Prostate gland (tissue), 2 donors: ENCODE data around the gene CYP2A7. TPM values are rescaled to one million over a fixed set of nuclear protein-coding genes. Genes with fewer than 3 reads are reported as not detected.
"Not testable (repeated sequence)": the region's sequence is repeated elsewhere in the genome, so short reads cannot be mapped to it uniquely, and the experiment has no call there.

Experiments
- DNase-seq: peaks from one replicate; pipeline ENCODE4 v3.0.0-alpha.2; 2019; ENCODE audit warnings: low spot score
- H3K27ac ChIP-seq, 2 donors: fragments of 200-600 bp; sonication (generic); 2 replicates each; pipeline ENCODE4 v1.5.1; 2017 to 2019
- H3K27me3 ChIP-seq: fragments of 200-600 bp; sonication (generic); replicated peaks from 2 replicates; pipeline ENCODE4 v1.5.1; 2019; ENCODE audit not compliant: insufficient read depth
- H3K36me3 ChIP-seq, 2 donors: fragments of 200-600 bp; sonication (generic); 1 replicate in 1 of 2; 2 replicates in 1 of 2; pipeline versions ENCODE4 v1.5.1 to v1.8.1; 2017 to 2019
- H3K4me1 ChIP-seq: fragments of 200-600 bp; sonication (generic); replicated peaks from 2 replicates; pipeline ENCODE4 v1.5.1; 2019
- H3K4me3 ChIP-seq, 2 donors: fragments of 200-600 bp; sonication (generic); 2 replicates each; pipeline ENCODE4 v1.5.1; 2017 to 2019
- H3K9me3 ChIP-seq: fragments of 200-600 bp; sonication (generic); 2 replicates; pipeline ENCODE4 v1.5.1; 2017
- POLR2A ChIP-seq: fragments of 450-650 bp; IDR thresholded peaks from one replicate; pipeline ENCODE4 v1.6.1; 2016; ENCODE audit warnings: antibody characterized with exemption, mild to moderate bottlenecking
- POLR2AphosphoS5 ChIP-seq: sonication (generic); formaldehyde crosslinking; IDR thresholded peaks from one replicate; pipeline ENCODE4 v1.6.1; 2017; ENCODE audit warnings: antibody characterized with exemption
- WGBS: methylation state at CpG from one replicate; pipeline ENCODE4 v1.1.5; 2018; 5-methylcytosine and 5-hydroxymethylcytosine counted together
- intact Hi-C: fragments of 100-400 bp; cut with DNase I; formaldehyde crosslinking; loops from one replicate; pipeline ENCODE4 v1.14.2; 2022
- total RNA-seq, 2 donors: library from RNA; depleted of rRNA; stranded (reverse); fragments of >200 nt; gene quantifications; one replicate each; pipeline ENCODE4 v1.1.0, GENCODE V29; 2016
- TF ChIP-seq, protein P1 (sequence below), 4 experiments: fragments of 200-600 bp in 2 of 4; fragments of 450-650 bp in 2 of 4; sonication (generic) in 2 of 4; IDR thresholded peaks; 1 replicate in 3 of 4; 2 replicates in 1 of 4; pipeline ENCODE4 v1.5.1; 2016 to 2019; ENCODE audit warnings: antibody characterized with exemption in 4 of 4, mild to moderate bottlenecking in 2 of 4, moderate library complexity in 2 of 4

CYP2A7 gene
- total RNA-seq, 2 donors from 2014 or later, result not detected

DNA sequence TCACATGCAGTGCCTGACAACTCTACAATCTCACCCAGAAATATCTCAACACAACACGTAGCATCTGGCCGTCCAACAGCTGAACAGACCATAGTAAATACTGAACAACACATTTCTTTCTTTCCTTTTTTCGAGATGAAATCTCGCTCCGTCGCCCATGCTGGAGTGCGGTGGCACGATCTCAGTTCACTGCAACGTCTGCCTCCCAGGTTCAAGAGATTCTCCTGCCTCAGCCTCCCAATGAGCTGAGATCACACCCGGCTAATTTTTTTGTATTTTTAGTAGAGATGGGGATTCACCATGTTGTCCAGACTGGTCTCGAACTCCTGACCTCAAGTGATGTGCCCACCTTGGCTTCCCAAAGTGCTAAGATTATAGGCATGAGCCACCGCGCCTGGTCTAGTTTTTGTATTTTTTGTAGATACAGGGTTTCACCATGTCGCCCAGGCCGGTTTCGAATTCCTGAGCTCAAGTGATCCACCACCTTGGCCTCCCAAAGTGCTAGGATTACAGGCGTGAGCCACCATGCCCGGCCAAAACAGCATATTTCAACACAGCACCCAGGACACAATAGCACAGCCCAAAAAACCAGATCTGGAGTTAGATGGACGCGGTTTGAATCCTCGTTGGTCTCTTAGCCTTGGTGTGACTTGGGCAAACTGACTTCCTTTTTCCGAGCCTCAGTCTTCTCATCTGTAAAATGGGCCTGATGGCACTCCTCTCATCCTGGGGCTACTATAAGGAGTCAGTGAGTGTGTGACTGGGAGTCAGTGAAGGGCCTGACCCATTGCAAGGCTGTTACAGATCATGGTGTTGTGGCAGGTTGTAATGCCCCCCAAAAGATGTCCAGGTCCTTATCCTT lies 54.4 kb downstream of the CYP2A7 start:
- intact Hi-C loops, result no loop called here
- Histone ChIP-seq H3K9me3 (no peaks in the 10 kb centered on the region), H3K36me3 (no peaks in the 10 kb centered on the region), H3K4me1 (no peaks in the 10 kb centered on the region), H3K27me3 (no peaks in the 10 kb centered on the region), H3K27ac (no peak overlapping the region), H3K4me3 (no peak overlapping the region)
- WGBS, result 96% methylated on average over 22 of the region's 22 CpGs
- TF ChIP-seq POLR2AphosphoS5 (no peak), POLR2A (no peak)
- TF ChIP-seq, protein P1, sequence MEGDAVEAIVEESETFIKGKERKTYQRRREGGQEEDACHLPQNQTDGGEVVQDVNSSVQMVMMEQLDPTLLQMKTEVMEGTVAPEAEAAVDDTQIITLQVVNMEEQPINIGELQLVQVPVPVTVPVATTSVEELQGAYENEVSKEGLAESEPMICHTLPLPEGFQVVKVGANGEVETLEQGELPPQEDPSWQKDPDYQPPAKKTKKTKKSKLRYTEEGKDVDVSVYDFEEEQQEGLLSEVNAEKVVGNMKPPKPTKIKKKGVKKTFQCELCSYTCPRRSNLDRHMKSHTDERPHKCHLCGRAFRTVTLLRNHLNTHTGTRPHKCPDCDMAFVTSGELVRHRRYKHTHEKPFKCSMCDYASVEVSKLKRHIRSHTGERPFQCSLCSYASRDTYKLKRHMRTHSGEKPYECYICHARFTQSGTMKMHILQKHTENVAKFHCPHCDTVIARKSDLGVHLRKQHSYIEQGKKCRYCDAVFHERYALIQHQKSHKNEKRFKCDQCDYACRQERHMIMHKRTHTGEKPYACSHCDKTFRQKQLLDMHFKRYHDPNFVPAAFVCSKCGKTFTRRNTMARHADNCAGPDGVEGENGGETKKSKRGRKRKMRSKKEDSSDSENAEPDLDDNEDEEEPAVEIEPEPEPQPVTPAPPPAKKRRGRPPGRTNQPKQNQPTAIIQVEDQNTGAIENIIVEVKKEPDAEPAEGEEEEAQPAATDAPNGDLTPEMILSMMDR (IDR thresholded peaks at IDR 0.05), result no peak
- no peak for DNase-seq

- 90% methylated on average over 29 of the region's 29 CpGs for WGBS
- H3K36me3 ChIP-seq, H3K4me1 ChIP-seq, H3K27me3 ChIP-seq, DNase-seq, H3K9me3 ChIP-seq, H3K4me3 ChIP-seq, H3K27ac ChIP-seq, intact Hi-C loops: not testable (repeated sequence)
These were observed 55.2 kb downstream of the CYP2A7 start for GRCh38 chr19:40826699-40827385.

- H3K36me3 ChIP-seq, DNase-seq, H3K27me3 ChIP-seq, H3K4me3 ChIP-seq, H3K27ac ChIP-seq, H3K9me3 ChIP-seq, H3K4me1 ChIP-seq, intact Hi-C loops: not testable (repeated sequence)
- 82% methylated on average over 8 of the region's 14 CpGs for WGBS
These were observed 55.7 kb downstream of the CYP2A7 start for GRCh38 chr19:40826312-40826698.

DNA sequence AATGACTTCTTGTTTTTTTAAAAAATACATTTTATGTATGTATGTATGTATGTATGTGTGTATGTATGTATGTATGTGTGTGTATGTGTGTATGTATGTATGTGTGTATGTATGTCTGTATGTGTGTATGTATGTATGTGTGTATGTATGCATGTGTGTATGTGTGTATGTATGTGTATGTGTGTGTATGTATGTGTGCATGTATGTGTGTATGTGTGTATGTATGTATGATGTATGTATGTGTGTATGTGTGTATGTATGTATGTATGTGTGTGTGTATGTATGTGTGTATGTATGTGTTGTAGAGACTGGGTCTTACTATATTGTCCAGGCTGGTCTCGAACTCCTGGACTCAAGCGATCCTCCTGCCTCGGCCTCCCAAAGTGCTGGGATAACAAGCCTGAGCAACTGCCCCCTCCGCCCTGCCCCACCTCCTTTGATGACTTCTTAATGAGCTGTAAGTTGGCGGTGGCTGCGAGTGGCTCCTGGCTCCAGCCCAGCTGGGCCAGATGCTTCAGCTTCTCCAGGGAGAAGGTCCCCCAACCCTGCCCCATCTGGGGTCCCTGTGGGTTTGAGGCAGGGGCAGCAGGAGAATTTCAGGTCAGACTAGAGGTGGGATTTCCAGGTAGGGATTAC lies 56.5 kb downstream of the CYP2A7 start:
- H3K9me3 ChIP-seq, H3K27ac ChIP-seq, H3K4me1 ChIP-seq, H3K4me3 ChIP-seq, H3K27me3 ChIP-seq, DNase-seq, H3K36me3 ChIP-seq, intact Hi-C loops: not testable (repeated sequence)
- 97% methylated on average over 4 of the region's 6 CpGs for WGBS

Other genes with a start within 250 kb of the CYP2A7 start
- gene NUMBL, start 191.6 kb downstream of the CYP2A7 start, total RNA-seq, result 100 to 1,000 TPM in 1 of 2 donors, 10 to 100 TPM in 1; 24.3 to 102 TPM
- gene COQ8B, start 165.3 kb downstream of the CYP2A7 start, total RNA-seq, result 10 to 100 TPM; 61.2 to 64.4 TPM
- 10 to 100 TPM; 40.8 to 44.5 TPM for gene ITPKC, start 165.1 kb downstream of the CYP2A7 start, total RNA-seq
- 10 to 100 TPM in 1 of 2 donors, 1 to 10 TPM in 1; 4.4 to 25.2 TPM for gene ACTMAP, start 131.8 kb downstream of the CYP2A7 start, total RNA-seq
- gene SNRPA, start 131.0 kb downstream of the CYP2A7 start, total RNA-seq, result 10 to 100 TPM; 70.3 to 92.2 TPM
- 1 to 10 TPM; 2.7 to 5.0 TPM for gene MIA, start 106.7 kb downstream of the CYP2A7 start, total RNA-seq
- gene RAB4B, start 104.0 kb downstream of the CYP2A7 start, total RNA-seq, result 10 to 100 TPM; 44.8 to 51.7 TPM
- gene EGLN2, start 83.0 kb downstream of the CYP2A7 start, total RNA-seq, result 100 to 1,000 TPM in 1 of 2 donors, 10 to 100 TPM in 1; 62.6 to 213 TPM
- 1 to 10 TPM in 1 of 2 donors, not detected in 1; 1.1 TPM for gene CYP2A6, start 31.8 kb downstream of the CYP2A7 start, total RNA-seq
- not detected for gene CYP2B6, start 109.1 kb upstream of the CYP2A7 start, total RNA-seq
- not detected for gene CYP2A13, start 206.2 kb upstream of the CYP2A7 start, total RNA-seq
- gene CYP2F1, start 232.2 kb upstream of the CYP2A7 start, total RNA-seq, result 1 to 10 TPM in 1 of 2 donors, not detected in 1; 7.3 TPM